ENCODE data around the gene BLACAT1. TPM values are rescaled to one million over a fixed set of nuclear protein-coding genes. Genes with fewer than 3 reads are reported as not detected.

The BLACAT1 gene
- total and polyA plus RNA-seq, 2 of the 4 experiments (the other 2 are of a cell fraction) = under 0.01 to 0.05 TPM

GRCh38 chr1:205450448-205450847 lies 5.4 kb downstream of the BLACAT1 start:
- Histone ChIP-seq H3K27ac (ENCODE audit: insufficient read depth, low read length) (no peak overlapping the region), H3K4me1 (ENCODE audit: control insufficient read depth, insufficient read depth, low read length) (no peaks in the 10 kb centered on the region; the same call in 1 of the 2 replicates), H4K8ac (ENCODE audit: low read depth in 2 of 2, low read length in 2 of 2) (no peak overlapping the region), H3K4me3 (ENCODE audit: insufficient read depth, low read depth, low read length) (no peak overlapping the region), H2BK5ac (ENCODE audit: low read depth, low read length, poor library complexity, severe bottlenecking) (no peak overlapping the region), H2BK15ac (ENCODE audit: low read depth, low read length) (no peak overlapping the region), H3K4me2 (ENCODE audit: low read depth, low read length) (no peak overlapping the region), H2BK20ac (ENCODE audit: low read depth, low read length) (no peak overlapping the region), H3K4ac (ENCODE audit: low read depth, low read length) (no peak overlapping the region), H2AK5ac (ENCODE audit: low read depth, low read length) (no peak overlapping the region), H3K9ac (ENCODE audit: low read depth, low read length) (no peak overlapping the region), H3K56ac (ENCODE audit: extremely low read depth, insufficient read depth, low read length) (no peak overlapping the region), H3K9me1 (ENCODE audit: insufficient read depth, low read length) (no peaks in the 10 kb centered on the region; the same call in 1 of the 2 replicates), H2AFZ (replicated peaks; ENCODE audit: low read length, poor library complexity) (no peak overlapping the region), H3K79me1 (ENCODE audit: low read depth in 1 of 2, low read length in 2 of 2) (no peaks in the 10 kb centered on the region), H4K20me1 (ENCODE audit: insufficient read depth, low read length) (no peaks in the 10 kb centered on the region), H3K27me3 (ENCODE audit: control insufficient read depth, insufficient read depth, low read length) (peaks cover 62% of the 10 kb centered on the region), H3K14ac (replicated peaks; ENCODE audit: low read depth, low read length) (no peak overlapping the region), H3K36me3 (ENCODE audit: control insufficient read depth, insufficient read depth, low read length) (no peaks in the 10 kb centered on the region), H3K18ac (ENCODE audit: low read depth, low read length) (no peak overlapping the region), H2AK9ac (replicated peaks; ENCODE audit: low read depth, low read length, poor library complexity) (no peak overlapping the region), H2BK120ac (ENCODE audit: low read depth, low read length) (no peak overlapping the region), H4K91ac (ENCODE audit: insufficient read depth, low read depth, low read length) (no peak overlapping the region), H4K5ac (ENCODE audit: low read depth, low read length) (no peak overlapping the region), H3K23ac (ENCODE audit: low read depth, low read length) (no peak overlapping the region), H3K9me3 (ENCODE audit: control insufficient read depth, insufficient read depth, low read length) (0 out of 2 replicates have a peak, but pooled peaks cover 2% of the 10 kb centered on the region)
- dilution Hi-C loops (cut with HindIII; ENCODE audit: low sequenced_read_pairs, unreplicated experiment) = no loop called here
- CTCF ChIA-PET = no interaction called here
- POLR2A ChIA-PET (ENCODE audit: unreplicated experiment) = no interaction called here
- DNase-seq = no peak
- TF ChIP-seq RAD21 (IDR thresholded peaks at IDR 0.05; ENCODE audit: low read length) (no peak), FOS (IDR thresholded peaks at IDR 0.05; ENCODE audit: low read depth, low read length) (no peak), RFX5 (IDR thresholded peaks at IDR 0.05; ENCODE audit: low read depth, low read length) (no peak), POLR2A (IDR thresholded peaks at IDR 0.05; ENCODE audit: low read depth, low read length) (no peak), CTCF (conservative IDR thresholded peaks at IDR 0.05; ENCODE audit: low read depth, low read length) (no peak), MAFK (IDR thresholded peaks at IDR 0.05; ENCODE audit: low read depth, low read length) (no peak), USF2 (IDR thresholded peaks at IDR 0.05; ENCODE audit: low read depth, low read length) (no peak), ELK1 (IDR thresholded peaks at IDR 0.05; ENCODE audit: borderline replicate concordance, low read depth, low read length) (no peak), BHLHE40 (IDR thresholded peaks at IDR 0.05; ENCODE audit: low read depth, low read length) (no peak), CHD1 (IDR thresholded peaks at IDR 0.05; ENCODE audit: low read depth, low read length) (no peak), MAZ (IDR thresholded peaks at IDR 0.05; ENCODE audit: borderline replicate concordance, low read depth, low read length) (no peak), NFE2L2 (IDR thresholded peaks at IDR 0.05; ENCODE audit: low read depth, low read length) (no peak), CEBPB (IDR thresholded peaks at IDR 0.05; ENCODE audit: low read depth, low read length) (no peak), RCOR1 (IDR thresholded peaks at IDR 0.05; ENCODE audit: insufficient replicate concordance, low read length) (no peak), SMC3 (IDR thresholded peaks at IDR 0.05; ENCODE audit: low read depth, low read length) (no peak), MXI1 (IDR thresholded peaks at IDR 0.05; ENCODE audit: borderline replicate concordance, low read depth, low read length) (no peak)
- 0% methylated on average over 1 of the region's 4 CpGs; no CpG with 5 or more reads in 1 of the 2 experiments for WGBS, 2 experiments (ENCODE audit: extremely low coverage in 2 of 2, insufficient read length in 1 of 2)
- ATAC-seq (ENCODE audit: low read depth) = no peak
- in situ Hi-C loops (cut with MboI; ENCODE audit: low sequenced_read_pairs) = no loop called here
- intact Hi-C loops (cut with micrococcal nuclease) = no loop called here
- BruUV-seq (replicated peaks) = no TSS peak

Measured in IMR-90 (cell line).